Keratinocyte (primary cell): Measurements from ENCODE around the gene RHBDL2.

Experiments used
- EZH2 ChIP-seq: IDR thresholded peaks from one replicate; pipeline ENCODE4 v1.6.1; 2012; ENCODE audit warnings: inconsistent platforms, mild to moderate bottlenecking, low read length, moderate library complexity
- TF ChIP-seq, protein P1 (sequence below), 3 experiments: IDR thresholded peaks in 1 of 3; conservative IDR thresholded peaks in 1 of 3; optimal IDR thresholded peaks in 1 of 3; 2 replicates in 2 of 3; 3 replicates in 1 of 3; pipeline versions ENCODE3 to v1.5.1; 2011; ENCODE audit warnings: low read length in 3 of 3, mild to moderate bottlenecking in 3 of 3, moderate library complexity in 2 of 3, control low read depth in 1 of 3, inconsistent platforms in 1 of 3; ENCODE audit not compliant: insufficient read depth in 2 of 3; ENCODE audit errors: extremely low read depth in 1 of 3

DNA sequence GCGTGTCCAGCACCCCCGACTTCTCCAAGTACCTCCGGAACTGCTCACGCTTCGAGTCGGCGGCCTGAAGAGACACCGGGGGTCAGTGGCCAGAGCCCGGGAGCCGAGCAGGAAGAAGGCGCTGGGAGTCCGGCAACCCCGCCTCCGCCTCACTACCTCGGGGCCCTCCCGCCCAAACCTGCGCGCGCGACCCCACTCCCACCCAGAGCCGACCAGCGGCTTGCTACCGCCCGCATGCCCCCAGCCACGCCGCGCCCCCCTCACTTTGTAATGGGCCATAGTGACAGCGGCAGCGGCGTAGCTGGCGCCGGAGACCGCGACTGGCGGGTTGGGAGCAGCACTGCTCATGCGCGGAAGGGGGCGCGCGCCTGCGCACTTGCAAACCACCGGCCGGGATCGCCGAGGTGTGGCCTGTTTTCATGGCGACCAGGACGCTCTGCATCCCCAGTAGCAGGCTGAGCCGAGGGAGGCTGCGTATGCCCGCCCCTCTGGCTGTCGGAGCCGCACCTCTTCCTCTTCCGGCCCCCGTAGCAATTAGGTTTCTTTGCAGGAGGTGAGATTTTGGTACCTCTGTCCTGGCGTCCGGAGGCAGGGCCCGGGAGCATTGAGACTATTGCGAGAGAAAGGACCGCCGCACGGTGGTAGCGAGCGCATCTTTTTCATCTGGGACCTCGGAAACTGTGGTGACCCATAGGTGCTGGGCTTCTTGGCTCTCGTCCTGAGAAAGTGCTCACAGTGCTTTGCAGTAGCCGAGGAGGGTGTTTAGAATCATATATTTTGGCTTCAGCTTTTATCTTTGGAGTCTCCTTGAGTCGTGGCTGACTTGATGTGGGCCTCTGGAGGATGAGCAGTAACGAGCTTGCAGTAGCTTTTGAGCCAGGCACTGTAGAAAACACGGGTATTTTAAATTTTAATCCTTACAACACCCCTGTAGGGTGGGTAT lies 68.3 kb downstream of the RHBDL2 start, which contains the start of gene MYCBP:
- TF ChIP-seq, protein P1, sequence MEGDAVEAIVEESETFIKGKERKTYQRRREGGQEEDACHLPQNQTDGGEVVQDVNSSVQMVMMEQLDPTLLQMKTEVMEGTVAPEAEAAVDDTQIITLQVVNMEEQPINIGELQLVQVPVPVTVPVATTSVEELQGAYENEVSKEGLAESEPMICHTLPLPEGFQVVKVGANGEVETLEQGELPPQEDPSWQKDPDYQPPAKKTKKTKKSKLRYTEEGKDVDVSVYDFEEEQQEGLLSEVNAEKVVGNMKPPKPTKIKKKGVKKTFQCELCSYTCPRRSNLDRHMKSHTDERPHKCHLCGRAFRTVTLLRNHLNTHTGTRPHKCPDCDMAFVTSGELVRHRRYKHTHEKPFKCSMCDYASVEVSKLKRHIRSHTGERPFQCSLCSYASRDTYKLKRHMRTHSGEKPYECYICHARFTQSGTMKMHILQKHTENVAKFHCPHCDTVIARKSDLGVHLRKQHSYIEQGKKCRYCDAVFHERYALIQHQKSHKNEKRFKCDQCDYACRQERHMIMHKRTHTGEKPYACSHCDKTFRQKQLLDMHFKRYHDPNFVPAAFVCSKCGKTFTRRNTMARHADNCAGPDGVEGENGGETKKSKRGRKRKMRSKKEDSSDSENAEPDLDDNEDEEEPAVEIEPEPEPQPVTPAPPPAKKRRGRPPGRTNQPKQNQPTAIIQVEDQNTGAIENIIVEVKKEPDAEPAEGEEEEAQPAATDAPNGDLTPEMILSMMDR (optimal IDR thresholded peaks at IDR 0.05 in 1 of 3, IDR thresholded peaks at IDR 0.05 in 1 of 3, conservative IDR thresholded peaks at IDR 0.05 in 1 of 3; ENCODE audit: extremely low read depth in 1 of 3, insufficient read depth in 2 of 3, low read length in 3 of 3) = no peak
- no peak for TF ChIP-seq EZH2
